ENCODE results near the gene SORBS1.

SORBS1 gene

GRCh38 chr10:95429639-95430038, 131.5 kb downstream of the SORBS1 start:
- DNase-seq = no peak

GRCh38 chr10:95428701-95429100, 132.5 kb downstream of the SORBS1 start:
- no peak for DNase-seq

GRCh38 chr10:95426482-95426881, 134.7 kb downstream of the SORBS1 start:
- no peak for DNase-seq

- DNase-seq = no peak
These were observed 135.3 kb downstream of the SORBS1 start for GRCh38 chr10:95425592-95426465.

- DNase-seq = no peak
These were observed 137.8 kb downstream of the SORBS1 start for GRCh38 chr10:95423164-95424005.

GRCh38 chr10:95422233-95422632, 138.9 kb downstream of the SORBS1 start:
- DNase-seq = no peak

- no peak for DNase-seq
These were observed 139.4 kb downstream of the SORBS1 start for GRCh38 chr10:95421782-95422181.

GRCh38 chr10:95419399-95419798, 141.8 kb downstream of the SORBS1 start:
- no peak for DNase-seq

- DNase-seq = no peak
These were observed 144.2 kb downstream of the SORBS1 start for GRCh38 chr10:95416973-95417372.

GRCh38 chr10:95416270-95416669, 144.9 kb downstream of the SORBS1 start:
- DNase-seq = no peak

- DNase-seq = no peak
These were observed 145.5 kb downstream of the SORBS1 start for GRCh38 chr10:95415621-95416031.

- DNase-seq = no peak
These were observed 146.2 kb downstream of the SORBS1 start for GRCh38 chr10:95414844-95415485.

GRCh38 chr10:95414016-95414830, 146.9 kb downstream of the SORBS1 start:
- no peak for DNase-seq

GRCh38 chr10:95413588-95413987, 147.6 kb downstream of the SORBS1 start:
- no peak for DNase-seq

GRCh38 chr10:95411635-95412034, 149.5 kb downstream of the SORBS1 start:
- no peak for DNase-seq

GRCh38 chr10:95408983-95409873, 151.9 kb downstream of the SORBS1 start:
- DNase-seq = no peak

- DNase-seq = no peak
These were observed 152.8 kb downstream of the SORBS1 start for GRCh38 chr10:95408148-95408960.

GRCh38 chr10:95407546-95407945, 153.6 kb downstream of the SORBS1 start:
- DNase-seq = no peak

- DNase-seq = peak; percentile 79
These were observed 154.4 kb downstream of the SORBS1 start for GRCh38 chr10:95406651-95407280.

GRCh38 chr10:95405655-95406054, 155.5 kb downstream of the SORBS1 start:
- no peak for DNase-seq
